Activated CD8-positive, alpha-beta memory T cell treated with anti-CD3 and anti-CD28 coated beads, Interleukin-2, amount 50 U/mL, for 1 hour (primary cell): Measurements from ENCODE around the gene ADK.
"Not testable (repeated sequence)": the region's sequence is repeated elsewhere in the genome, so short reads cannot be mapped to it uniquely, and the experiment has no call there.

Experiments used
- DNase-seq: peaks from one replicate; pipeline ENCODE4 v3.0.0-alpha.2; 2020; ENCODE audit errors: extremely low read depth

Gene ADK

GRCh38 chr10:74150990-74151878 lies at the start of gene ADK:
TSS of gene ADK (plus strand) at chr10:74151221. CDS start at chr10:74151279, 58 bp downstream.
- DNase-seq: peak; percentile 99

GRCh38 chr10:74103560-74104258 lies 47.3 kb upstream of the ADK start:
- no peak for DNase-seq

DNA sequence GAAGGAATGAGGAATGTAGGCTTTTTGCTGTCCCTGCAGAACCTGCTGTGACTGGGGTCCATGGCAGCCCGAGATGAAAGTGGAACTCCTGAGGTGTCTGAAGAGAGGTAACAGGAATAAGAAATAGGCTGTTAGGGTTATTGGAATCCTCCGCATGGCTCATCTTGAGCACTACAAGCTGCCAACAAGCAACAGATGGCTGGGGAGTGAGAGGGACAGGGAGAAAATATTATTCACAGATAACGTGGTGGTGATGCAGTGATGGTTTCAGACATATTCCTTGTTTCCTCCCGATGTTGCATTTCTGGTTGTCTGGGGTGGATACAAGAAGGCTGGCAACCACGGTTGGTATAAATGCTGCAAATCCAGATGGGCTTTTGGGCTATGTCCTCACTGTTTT lies 46.5 kb upstream of the ADK start:
- no peak for DNase-seq

- DNase-seq: no peak
Observed at GRCh38 chr10:74104996-74105395, 46.0 kb upstream of the ADK start.

- DNase-seq: no peak
Observed at GRCh38 chr10:74107391-74107790, 43.6 kb upstream of the ADK start.

DNA sequence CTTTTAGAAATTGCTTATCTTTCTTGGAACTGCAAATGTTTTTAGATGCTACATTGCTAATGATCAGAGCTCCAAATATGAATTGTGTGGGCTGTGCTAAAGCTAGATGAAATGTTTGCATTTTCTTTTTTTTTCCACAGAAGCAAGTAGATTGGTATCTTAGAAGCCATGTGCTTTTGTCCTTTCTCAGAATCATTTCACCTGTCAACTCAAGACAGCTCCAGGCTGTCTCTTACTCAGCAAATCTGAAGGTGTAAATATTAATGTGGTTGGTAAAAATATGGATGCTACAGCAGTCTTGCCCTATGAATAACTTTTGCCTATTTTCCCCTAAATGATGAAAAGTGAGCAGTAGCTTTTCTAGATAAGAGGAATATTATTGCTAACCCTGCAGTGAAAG lies 41.6 kb upstream of the ADK start:
- no peak for DNase-seq

DNA sequence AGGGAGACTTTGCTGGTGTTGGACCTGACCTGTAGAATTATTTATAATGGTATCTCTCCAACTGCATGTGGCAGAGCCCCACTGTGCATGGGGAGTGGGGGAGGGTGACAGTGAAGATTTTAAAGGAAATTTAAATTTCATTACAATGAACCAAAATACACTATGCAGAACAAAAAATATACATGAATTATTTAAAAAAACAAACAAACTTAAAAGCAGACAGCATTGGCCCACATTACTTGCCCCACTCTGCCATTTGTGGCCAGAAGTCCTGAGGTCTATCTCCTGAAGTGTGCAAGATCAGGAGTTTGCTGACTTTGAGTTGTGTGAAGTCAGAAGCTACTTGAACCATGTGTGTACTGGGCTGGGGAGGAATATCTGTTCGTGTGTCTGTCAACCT lies 40.9 kb upstream of the ADK start:
- DNase-seq: no peak

DNA sequence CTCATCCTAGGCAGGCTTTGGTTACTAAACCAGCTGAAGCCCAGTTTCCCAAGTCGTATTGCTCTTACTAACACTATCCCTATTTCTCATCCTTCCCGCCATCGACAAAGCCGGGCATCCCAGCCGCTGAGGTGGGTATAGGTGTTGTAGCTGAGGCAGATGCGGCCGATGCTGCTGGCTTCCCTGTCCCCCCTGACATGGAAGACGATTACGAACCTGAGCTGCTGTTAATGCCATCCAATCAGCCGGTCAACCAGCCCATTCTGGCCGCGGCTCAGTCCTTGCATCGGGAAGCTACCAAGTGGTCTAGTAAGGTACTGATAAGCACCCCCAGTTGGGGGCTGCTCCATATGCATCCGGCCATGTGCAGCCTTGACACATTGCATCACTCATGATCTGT lies 39.2 kb upstream of the ADK start:
- no peak for DNase-seq

DNA sequence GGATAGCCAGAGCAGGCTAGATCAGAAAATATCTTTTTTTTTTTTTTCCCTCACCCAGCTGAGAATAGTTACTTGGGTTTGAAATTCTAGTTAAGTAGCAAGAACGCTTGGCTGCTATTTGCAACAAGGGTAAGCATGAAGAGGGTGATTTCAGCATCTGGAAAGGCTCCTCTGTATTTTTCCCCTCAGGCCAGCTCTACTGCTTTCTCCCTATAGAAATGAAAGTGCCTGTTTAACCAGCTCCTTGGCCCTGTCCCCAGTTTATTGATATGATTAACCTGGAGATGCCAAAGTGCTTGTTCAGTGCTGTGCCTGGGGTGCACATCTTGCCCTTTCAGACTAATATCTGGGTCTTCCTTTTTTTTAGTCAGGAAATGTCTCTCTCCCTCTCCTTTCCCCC lies 37.5 kb upstream of the ADK start:
- DNase-seq: no peak

- no peak for DNase-seq
Observed at GRCh38 chr10:74114041-74114448, 37.0 kb upstream of the ADK start.

DNA sequence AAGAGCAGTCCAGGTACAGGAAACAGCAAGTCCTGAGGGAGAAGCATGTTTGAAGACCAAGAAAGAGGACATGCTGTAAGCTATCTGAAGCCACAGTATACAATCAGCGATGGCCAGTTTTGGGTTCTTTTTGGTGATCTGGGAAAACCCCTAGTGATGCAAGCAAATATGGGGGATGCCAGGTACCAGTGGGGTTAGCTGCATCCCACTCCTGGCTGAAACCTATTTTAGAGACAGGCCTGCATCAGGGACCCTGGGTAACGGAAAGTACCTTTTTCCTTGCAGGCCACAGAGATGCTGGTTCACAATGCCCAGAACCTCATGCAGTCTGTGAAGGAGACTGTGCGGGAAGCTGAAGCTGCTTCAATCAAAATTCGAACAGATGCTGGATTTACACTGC lies 33.3 kb upstream of the ADK start:
- DNase-seq: no peak

GRCh38 chr10:74118804-74119203 lies 32.2 kb upstream of the ADK start:
- no peak for DNase-seq

DNA sequence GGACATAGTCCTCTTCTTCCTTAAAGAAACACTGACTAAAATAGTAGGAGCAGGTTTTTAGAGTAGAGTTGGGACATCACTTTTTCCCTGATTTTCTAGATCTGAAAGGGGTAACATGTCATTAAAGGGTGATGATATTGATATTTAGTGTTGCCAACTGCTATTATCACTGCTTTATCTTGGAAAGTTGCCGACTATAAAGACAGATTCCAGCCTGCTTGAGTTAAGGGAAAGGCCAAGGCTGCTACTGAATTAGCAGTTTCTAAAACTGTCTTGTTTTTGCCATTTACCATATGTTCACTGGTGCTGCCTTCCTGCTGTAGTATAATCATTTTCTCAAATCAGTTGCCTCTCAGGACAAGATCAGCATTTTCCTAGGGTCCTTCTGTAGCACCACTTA lies 30.1 kb upstream of the ADK start:
- DNase-seq: no peak

DNA sequence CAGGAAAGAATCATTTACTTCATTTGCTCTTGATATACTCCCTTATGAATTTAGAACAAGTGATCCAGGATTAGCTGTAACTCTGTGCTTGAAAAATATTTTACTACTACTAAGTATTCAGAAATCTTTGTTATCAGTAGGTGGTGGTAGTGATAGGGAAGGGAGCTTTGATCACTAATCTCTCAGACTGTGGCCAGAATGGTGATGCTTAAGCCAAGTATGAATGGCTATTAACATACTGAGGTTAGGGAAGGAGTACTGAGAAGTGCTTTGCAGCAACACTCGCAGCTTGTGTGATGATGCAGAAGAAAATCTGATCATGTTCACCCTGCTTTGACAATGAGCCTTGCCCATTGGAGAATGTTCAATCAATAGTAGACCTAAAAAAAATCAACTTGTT lies 29.7 kb upstream of the ADK start:
- no peak for DNase-seq

DNA sequence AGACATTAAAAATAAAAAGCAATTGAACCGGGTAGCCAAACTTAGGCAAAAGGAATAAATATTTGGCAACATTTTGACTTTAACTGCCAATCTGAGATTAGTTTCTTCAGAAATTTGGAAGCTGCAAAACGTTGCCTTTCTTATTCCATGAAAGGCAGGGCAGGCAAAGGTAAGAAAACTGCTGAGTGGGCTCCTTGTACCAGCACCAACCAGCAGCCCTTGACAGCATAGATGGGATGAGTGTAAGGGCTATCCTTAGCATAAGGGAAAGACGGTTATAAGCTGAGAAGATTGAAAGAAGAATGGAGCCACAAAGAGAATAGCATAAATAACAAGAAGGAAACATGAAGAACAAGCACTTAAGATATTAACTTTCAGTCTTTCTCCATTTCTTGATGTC lies 29.0 kb upstream of the ADK start:
- no peak for DNase-seq

GRCh38 chr10:74123081-74123480 lies 27.9 kb upstream of the ADK start:
- DNase-seq: no peak

- no peak for DNase-seq
Observed at GRCh38 chr10:74133923-74134820, 16.8 kb upstream of the ADK start.

- DNase-seq: no peak
Observed at GRCh38 chr10:74135452-74135851, 15.6 kb upstream of the ADK start.

- DNase-seq: no peak
Observed at GRCh38 chr10:74137992-74138391, 13.0 kb upstream of the ADK start.

- not testable (repeated sequence) for DNase-seq
Observed at GRCh38 chr10:74138596-74138995, 12.4 kb upstream of the ADK start.

GRCh38 chr10:74139981-74140380 lies 11.0 kb upstream of the ADK start:
- no peak for DNase-seq

DNA sequence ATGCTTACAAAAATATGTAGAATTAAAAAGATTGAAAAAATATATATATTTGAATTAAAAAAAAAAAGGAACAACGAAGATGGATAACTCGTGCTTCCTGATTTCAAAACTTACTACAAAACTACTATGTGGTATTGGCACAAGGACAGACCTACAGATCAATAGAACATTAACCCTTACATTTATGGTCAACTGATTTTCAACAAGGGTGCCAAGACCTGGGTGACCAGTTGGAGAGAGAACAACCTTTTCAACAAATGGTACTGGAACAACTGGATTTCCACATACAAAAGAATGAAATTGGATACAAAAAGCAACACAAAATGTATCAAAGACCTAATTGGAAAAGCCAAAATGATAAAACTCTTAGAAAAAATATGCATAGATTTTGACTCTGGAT lies 10.5 kb upstream of the ADK start:
- no peak for DNase-seq
